A673 (cell line): Measurements from ENCODE around the gene CYBA. TPM values are rescaled to one million over a fixed set of nuclear protein-coding genes. Genes with fewer than 3 reads are reported as not detected.

Experiments
- BruUV-seq: library from RNA; stranded (reverse); fragments of 400-500 nt; replicated peaks from 2 replicates; lab custom pipeline; 2021; lab: Mats Ljungman, UMichigan
- CTCF ChIA-PET: fragments of 300-600 bp; sonication (Branson Sonifier 250); formaldehyde crosslinking; loops from one replicate; lab custom pipeline; 2022; ENCODE audit warnings: antibody characterized with exemption; lab: Charles Lee
- POLR2A ChIA-PET: fragments of 300-600 bp; sonication (Branson Sonifier 250); formaldehyde crosslinking; loops from one replicate; lab custom pipeline; 2022; ENCODE audit warnings: antibody characterized with exemption; ENCODE audit not compliant: low non-redundant PET; lab: Charles Lee
- DNase-seq: peaks from one replicate; pipeline ENCODE4 v3.0.0-alpha.2; 2015; ENCODE audit warnings: low spot score
- H3K27ac ChIP-seq: fragments of 200-600 bp; sonication (generic); 2 replicates; pipeline ENCODE4 v1.5.1; 2016; ENCODE audit warnings: mixed run types, low read depth, mild to moderate bottlenecking, mixed read lengths, antibody characterized with exemption, low read length; ENCODE audit not compliant: poor library complexity, severe bottlenecking
- H3K27me3 ChIP-seq: fragments of 200-600 bp; sonication (generic); replicated peaks from 2 replicates; pipeline ENCODE4 v1.6.1; 2017; ENCODE audit warnings: mixed run types, low read depth, mild to moderate bottlenecking, mixed read lengths, antibody characterized with exemption, low read length; ENCODE audit not compliant: insufficient read depth, poor library complexity
- H3K36me3 ChIP-seq: fragments of 200-600 bp; sonication (generic); 2 replicates; pipeline ENCODE4 v1.6.1; 2016; ENCODE audit warnings: mixed run types, mild to moderate bottlenecking, mixed read lengths, antibody characterized with exemption, low read length; ENCODE audit not compliant: insufficient read depth, poor library complexity, severe bottlenecking
- H3K4me1 ChIP-seq: fragments of 200-600 bp; sonication (generic); 2 replicates; pipeline ENCODE4 v1.6.1; 2017; ENCODE audit warnings: mixed run types, mild to moderate bottlenecking, mixed read lengths, antibody characterized with exemption, low read length; ENCODE audit not compliant: insufficient read depth, poor library complexity, severe bottlenecking
- H3K4me3 ChIP-seq: fragments of 200-600 bp; sonication (generic); 2 replicates; pipeline ENCODE4 v1.5.1; 2016; ENCODE audit warnings: low read depth, mixed run types, mild to moderate bottlenecking, mixed read lengths, low read length; ENCODE audit not compliant: poor library complexity, severe bottlenecking
- H3K9me3 ChIP-seq: fragments of 200-600 bp; sonication (generic); 2 replicates; pipeline ENCODE4 v1.6.1; 2016; ENCODE audit warnings: mixed run types, low read depth, mild to moderate bottlenecking, mixed read lengths, antibody characterized with exemption, low read length; ENCODE audit not compliant: poor library complexity, severe bottlenecking
- EZH2 ChIP-seq: fragments of 200-600 bp; sonication (generic); IDR thresholded peaks from 2 replicates; pipeline ENCODE4 v1.6.1; 2017; ENCODE audit warnings: borderline replicate concordance, low read depth, mild to moderate bottlenecking, mixed read lengths, antibody characterized with exemption, low read length; ENCODE audit not compliant: poor library complexity, severe bottlenecking
- intact Hi-C: fragments of 100-400 bp; cut with micrococcal nuclease; formaldehyde crosslinking; loops from one replicate; pipeline ENCODE4 v1.10.0; 2022; ENCODE audit not compliant: unreplicated experiment
- total RNA-seq: library from RNA; stranded (reverse); gene quantifications from 2 replicates; pipeline ENCODE4 v1.2.3, GENCODE V29; 2021
- TF ChIP-seq, protein P1 (sequence below): fragments of 300-800, 200-600 bp; sonication (generic); conservative IDR thresholded peaks from 2 replicates; pipeline ENCODE4 v1.5.1; 2017; ENCODE audit warnings: low read depth, mild to moderate bottlenecking, antibody characterized with exemption, low read length, moderate library complexity, mixed read lengths

CYBA gene
- total RNA-seq, 1 experiment from 2014 or later, result 44.7 TPM

DNA sequence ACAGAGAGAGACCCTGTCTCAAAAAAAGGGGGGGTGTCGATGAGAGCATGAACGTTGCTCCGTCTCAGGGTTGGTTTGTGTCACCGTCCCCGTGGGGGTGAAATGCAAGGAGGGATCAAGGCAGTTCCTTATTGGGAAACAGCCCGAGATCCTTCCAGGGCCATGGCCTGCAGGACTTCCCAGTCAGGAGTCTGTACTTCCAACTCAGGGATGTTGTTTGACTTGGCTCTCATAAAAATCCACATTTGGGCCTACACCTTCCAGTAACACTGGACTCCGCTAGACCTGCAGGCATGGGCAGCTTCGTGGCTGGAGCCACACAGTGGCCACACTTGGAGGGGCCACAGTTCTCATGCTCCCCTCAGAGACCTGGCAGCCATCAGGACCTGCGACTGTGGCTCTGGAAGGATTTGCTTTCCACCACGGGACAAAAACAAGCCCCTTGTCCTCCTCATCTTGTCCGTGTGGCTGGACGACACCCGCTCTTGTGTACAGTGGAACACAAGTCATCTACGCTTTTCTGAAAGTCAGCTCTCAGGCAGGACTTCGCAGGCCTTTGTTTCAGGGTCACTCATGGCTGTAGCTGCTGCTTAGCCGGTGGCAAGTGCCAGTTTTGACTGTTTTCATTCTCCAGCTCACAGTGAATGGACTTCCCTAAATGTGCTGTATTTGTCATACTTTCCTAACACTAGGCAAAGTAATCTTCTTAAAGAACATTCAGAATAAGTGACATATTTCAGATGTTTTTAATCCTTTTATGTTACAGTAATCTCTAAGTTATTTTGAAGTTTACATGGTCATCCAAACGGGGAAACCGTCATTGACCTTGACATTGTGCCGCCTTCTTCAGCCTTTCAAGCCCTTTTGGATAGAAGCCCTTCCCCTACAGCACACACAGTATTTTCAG, 36.7 kb downstream of the CYBA start:
- no peak for TF ChIP-seq EZH2
- TF ChIP-seq, protein P1, sequence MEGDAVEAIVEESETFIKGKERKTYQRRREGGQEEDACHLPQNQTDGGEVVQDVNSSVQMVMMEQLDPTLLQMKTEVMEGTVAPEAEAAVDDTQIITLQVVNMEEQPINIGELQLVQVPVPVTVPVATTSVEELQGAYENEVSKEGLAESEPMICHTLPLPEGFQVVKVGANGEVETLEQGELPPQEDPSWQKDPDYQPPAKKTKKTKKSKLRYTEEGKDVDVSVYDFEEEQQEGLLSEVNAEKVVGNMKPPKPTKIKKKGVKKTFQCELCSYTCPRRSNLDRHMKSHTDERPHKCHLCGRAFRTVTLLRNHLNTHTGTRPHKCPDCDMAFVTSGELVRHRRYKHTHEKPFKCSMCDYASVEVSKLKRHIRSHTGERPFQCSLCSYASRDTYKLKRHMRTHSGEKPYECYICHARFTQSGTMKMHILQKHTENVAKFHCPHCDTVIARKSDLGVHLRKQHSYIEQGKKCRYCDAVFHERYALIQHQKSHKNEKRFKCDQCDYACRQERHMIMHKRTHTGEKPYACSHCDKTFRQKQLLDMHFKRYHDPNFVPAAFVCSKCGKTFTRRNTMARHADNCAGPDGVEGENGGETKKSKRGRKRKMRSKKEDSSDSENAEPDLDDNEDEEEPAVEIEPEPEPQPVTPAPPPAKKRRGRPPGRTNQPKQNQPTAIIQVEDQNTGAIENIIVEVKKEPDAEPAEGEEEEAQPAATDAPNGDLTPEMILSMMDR, result no peak
- Histone ChIP-seq H3K4me3 (no peak overlapping the region), H3K27ac (no peak overlapping the region), H3K4me1 (no peaks in the 10 kb centered on the region), H3K36me3 (peaks cover 27% of the 10 kb centered on the region), H3K27me3 (no peaks in the 10 kb centered on the region), H3K9me3 (no peaks in the 10 kb centered on the region)
- no peak for DNase-seq
- no TSS peak for BruUV-seq
- ChIA-PET CTCF (no interaction called here), POLR2A (no interaction called here)
- intact Hi-C loops, result no loop called here

DNA sequence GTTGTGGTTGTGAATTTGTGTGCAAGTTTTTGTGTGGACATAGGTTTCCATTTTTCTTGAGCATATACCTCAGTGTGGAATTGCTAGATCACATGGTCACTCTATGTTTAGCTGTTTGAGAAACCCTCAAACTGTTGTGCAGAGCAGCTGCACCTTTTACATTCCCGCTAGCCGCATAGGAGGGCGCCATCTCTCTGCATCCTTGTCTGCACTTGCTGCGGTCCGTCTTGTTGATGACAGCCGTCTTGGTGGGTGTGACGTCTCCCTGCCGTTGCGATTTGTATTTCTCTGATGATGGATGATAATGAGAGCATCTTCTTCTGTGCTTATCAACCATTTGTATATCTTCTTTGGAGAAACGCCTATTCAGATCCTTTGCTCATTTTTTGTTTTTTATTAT, 37.6 kb downstream of the CYBA start:
- intact Hi-C loops, result no loop called here
- POLR2A ChIA-PET, result no interaction called here

GRCh38 chr16:88610909-88611812, 39.7 kb downstream of the CYBA start:
- Histone ChIP-seq H3K36me3 (peaks cover 33% of the 10 kb centered on the region), H3K9me3 (no peaks in the 10 kb centered on the region), H3K27ac (no peak overlapping the region), H3K27me3 (no peaks in the 10 kb centered on the region), H3K4me1 (no peaks in the 10 kb centered on the region), H3K4me3 (no peak overlapping the region)
- ChIA-PET POLR2A (no interaction called here), CTCF (no interaction called here)
- TF ChIP-seq, protein P1, result no peak
- TF ChIP-seq EZH2, result no peak
- no peak for DNase-seq
- intact Hi-C loops, result no loop called here
- no TSS peak for BruUV-seq

More for the DNA sequence above, 37.6 kb downstream of the CYBA start:
- CTCF ChIA-PET, result no interaction called here
- Histone ChIP-seq H3K27me3 (no peaks in the 10 kb centered on the region), H3K27ac (no peak overlapping the region), H3K9me3 (no peaks in the 10 kb centered on the region), H3K4me3 (no peak overlapping the region), H3K4me1 (no peaks in the 10 kb centered on the region), H3K36me3 (peaks cover 30% of the 10 kb centered on the region)
- TF ChIP-seq EZH2, result no peak
- TF ChIP-seq, protein P1, result no peak
- no peak for DNase-seq
- no TSS peak for BruUV-seq
